ENCODE measurements around the gene CEMIP.

Gene CEMIP

DNA sequence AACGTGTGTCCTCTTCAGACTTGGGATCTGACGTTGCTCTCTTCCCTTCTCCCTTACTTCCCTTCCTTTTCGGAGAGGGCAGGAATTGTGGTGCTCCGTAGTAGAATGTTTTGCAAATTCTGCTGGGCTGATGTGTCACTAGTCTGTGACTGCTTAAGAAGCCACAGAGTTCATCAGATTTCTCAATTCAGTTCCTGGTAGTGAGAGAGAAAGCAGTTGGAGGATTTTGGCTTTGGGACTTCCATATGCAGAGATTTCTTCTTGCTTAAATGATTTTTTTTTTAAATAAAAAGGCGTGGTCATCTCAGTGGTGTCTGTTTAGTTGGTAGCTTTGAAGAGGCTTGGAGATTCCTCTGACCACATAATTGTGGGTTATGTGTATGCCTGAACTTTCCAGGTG, 10.1 kb downstream of the CEMIP start:
- peak; percentile 2 to 3 for DNase-seq

DNA sequence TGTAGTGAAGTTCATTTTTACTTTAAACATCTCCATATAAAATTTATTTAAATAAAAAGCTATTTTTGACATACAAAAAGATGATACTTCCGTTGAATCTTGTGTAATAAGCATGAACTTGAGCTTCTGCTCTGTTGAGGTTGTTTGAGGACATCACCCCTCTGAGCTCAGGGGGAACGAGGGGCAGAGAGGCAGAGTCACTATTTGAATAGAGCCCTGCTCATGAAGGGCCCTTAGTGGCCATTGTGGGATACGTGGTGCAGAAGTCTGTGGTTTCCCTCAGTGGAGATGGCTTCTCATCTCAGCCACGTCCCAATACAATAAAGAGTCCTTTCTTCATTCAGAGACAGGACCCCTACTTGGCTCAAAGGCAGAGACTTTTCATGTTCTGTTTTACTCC, 10.6 kb downstream of the CEMIP start:
- DNase-seq: no peak

DNA sequence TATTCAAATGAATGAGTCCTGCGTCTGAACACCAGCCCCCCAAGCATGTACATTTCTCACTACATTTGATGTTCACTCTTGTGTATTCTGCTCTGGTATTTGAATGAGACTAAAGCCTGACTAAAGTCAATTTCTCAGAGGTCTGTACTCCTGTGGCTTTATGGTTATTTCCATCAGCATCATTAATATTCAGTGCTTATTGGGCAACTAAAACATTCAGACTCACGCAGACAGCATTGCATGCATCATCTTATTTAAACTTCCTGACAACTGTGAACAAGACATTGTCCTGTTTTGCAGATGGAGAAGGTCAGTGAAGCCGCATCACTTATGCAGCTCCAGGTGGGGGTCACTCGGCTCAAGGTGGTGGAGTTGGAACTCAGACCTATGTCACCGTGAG, 11.1 kb downstream of the CEMIP start:
- DNase-seq: no peak

DNA sequence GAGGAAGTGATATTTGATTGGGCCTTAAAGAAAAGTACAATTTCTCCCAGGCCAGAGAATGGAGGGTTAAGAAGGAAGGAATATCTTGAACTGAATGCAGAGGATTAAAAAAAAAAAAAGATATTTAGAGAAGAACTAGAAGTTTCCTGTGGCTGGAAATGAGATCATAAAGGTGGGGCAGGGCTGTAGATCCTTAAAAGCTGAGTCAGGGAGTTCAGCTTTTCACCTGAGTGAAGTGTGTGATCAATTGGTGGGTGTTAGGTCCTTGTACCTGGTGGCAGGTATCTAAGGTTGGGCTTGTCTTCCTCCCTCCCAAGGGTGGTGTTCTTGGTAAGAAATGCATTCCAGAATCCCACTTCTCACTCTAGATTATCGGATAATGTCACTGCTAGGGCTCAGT, 11.8 kb downstream of the CEMIP start:
- DNase-seq: no peak

DNA sequence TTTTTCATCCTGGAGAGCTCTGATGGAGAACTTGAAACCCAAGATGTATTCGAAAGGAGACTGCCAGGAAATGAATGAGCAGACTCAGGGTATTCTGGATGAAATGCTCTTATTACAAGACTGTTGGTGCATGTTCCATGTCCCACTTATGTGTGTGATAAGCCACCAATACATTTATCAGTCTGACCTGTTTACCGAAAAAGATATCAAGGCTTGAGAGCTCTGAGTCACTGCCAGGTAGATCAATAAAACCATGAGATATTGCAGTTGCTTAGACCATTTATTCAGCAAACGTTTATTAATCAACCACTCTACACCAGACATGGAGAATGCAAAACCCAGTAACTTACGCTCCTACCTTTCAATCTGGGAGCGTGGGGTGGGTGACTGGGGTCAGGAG, 17.2 kb downstream of the CEMIP start:
- DNase-seq: no peak

DNA sequence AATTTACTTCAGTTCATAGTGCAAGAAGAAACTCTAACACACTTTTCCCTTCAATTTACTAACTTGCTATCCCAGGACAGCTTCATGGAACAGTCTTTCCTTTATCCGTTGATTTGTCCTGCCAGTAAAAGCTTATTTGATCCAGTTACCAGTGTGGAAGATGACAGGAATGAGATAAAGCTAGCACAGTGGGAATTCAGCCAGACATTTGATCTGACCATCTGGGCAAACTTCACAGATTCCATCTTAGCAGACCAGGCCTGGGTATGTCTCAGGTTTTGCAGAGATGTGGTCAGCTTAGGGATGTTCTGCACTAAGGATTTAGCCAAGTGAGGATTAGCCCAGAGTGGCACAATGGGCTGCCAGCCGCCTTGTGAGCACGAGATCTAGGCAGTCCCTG, 19.7 kb downstream of the CEMIP start:
- DNase-seq: no peak

DNA sequence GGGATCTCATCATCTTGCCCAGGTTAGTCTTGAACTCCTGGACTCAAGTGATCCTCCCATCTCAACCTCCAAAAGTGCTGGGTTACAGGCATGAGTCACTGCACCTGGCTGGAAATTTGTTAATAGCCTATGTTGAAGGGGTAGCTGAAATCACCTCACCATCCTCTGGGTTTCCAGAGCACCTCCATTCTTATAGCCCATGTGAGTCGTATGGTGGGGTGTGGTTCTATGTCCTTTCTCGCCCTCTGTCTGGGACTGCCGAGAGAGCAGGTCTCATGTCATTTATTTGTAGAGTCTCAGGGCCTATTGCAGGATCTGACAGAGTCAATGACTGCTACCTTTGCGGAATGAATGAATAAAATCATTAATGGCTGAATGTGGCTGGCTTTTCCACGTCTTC, 20.9 kb downstream of the CEMIP start:
- DNase-seq: no peak

DNA sequence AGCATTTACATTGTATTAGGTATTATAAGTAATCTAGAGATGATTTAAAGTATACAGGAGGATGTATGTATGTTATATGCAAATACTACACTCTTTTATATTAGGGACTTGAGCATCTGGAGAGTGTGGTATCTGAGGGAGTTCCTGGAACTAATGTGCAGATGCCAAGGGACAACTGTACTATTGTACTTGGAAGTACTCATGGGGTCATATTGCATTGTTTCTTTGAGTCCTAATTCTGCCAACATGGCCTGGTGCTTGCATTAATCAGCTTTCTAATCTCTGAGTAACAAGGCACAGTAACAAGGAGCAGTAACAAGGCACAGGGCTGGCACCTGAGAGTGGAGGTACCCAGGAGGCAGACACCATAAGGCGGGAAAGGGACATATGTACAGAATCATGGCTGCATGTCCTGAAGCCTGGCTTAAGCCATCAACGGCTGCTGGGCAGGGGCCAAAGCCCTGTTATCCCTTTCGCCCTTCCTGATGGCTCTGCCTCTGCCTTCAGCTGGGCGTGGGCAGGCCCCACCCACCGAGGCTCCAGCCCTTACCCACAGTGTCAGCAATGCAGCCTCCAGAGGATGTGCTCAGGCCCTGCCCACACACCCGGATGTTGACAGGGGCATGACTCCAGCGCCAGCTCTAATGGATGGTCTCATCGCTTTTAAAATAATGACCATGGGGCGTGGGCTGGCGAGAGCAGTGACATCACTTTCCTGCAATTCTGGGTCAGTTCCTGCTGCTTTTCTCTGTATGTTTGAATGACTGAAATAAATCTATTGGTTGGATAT, 22.9 kb downstream of the CEMIP start:
- no peak for DNase-seq

DNA sequence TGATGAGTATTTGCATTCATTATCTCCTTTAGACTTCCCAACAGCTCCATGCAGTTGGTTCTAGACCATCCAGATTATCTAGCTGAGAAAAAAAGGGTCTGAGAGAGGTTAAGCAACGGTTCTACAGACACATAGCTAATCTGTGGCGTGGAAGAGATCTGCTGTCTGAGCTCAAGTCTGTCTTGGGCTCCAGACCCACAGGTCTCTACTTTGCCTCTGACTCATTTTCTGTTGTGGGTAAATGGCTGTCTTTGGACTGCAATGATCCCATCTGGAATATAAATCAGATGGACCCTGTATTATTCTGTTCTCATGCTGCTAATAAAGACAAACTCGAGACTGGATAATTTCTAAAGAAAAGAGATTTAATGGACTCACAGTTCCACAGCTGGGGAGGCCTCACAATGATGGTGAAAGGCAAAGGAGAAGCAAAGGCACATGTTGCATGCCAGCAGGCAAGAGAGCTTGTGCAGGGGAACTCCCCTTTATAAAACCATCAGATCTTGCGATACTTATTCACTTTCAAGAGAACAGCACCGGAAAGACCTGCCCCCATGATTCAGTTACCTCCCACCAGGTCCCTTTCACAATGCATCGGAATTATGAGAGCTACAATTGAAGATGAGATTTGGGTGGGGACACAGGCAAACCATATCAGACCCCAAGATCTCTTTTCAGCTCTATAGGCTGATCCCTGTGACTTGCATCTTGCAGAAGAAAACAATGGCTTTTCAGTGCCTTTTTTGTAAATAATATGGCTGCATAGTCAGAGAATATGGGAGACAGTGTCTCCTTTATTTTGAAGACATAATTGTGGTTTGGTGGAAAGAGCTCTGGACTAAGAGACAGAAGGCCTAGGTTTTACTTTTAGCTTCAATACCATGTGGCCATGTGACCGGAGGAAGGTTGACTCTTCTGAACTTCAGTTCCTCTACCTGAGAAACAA, 24.7 kb downstream of the CEMIP start:
- DNase-seq: no peak

DNA sequence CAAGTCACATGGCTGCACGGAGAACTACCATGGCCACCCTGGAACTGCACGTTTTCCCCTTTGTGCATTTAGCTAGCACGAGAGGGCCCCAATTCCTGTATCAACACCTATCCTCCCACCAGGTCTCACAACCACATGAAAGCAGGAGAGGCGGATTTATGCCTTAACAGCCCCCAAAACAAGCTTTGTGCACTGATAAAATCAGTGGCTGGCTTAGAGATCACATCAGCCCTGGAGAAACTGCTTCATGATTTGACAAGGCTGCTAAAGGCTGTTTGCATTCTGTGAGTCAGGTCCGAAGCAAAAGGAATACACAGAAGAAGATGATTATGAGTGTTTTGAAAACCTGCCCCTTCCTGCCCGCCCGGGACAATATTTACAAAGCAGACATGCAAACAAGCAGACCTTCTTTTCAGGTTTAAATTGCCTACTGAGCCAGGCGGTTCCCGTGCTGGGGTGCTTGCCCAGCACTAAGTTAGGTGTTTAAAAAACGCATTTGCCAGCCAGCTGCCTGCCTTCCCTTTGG, 25.9 kb downstream of the CEMIP start:
- DNase-seq: no peak

DNA sequence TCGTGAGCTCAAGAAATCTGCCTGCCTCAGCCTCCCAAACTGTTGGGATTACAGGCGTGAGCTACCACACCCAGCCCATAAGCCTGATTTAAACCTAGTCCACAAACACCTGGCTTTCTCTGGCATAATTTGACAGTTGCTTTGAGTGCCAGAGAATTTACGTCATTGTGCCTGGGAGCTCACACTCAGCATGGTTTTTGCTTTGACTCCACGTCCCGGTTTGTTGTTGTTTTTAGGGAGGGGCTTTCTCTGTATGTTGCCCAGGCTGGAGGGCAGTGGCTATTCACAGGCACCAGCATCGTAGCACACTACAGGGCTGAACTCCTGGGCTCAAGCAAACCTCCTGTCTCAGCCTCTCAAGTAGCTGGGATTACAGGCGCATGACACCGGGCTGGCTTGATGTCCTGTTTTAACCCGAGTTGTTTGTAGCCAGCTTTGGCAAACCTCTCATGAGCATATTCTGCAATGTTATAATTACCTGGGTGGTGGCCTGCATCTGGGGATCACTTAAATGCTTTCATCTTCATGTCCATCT, 32.7 kb downstream of the CEMIP start:
- no peak for DNase-seq

DNA sequence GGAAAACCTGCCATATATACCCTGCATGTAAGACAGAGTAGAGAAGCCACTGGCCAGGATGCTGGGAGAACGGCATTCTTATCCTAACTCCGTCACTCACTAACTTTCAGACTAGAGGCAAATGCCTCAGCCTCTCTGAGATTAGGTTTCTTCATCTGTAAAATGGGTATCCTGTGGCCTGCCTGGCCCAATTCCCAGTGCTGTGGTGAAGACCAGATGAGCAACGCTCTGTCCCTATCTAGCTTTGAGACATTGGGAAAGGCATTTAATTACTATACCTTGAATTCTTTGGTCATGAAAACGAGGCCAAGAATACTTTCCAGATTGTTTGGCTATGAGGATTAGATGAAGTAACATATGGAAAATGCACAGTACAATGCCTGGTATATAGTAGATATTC, 35.9 kb downstream of the CEMIP start:
- no peak for DNase-seq

DNA sequence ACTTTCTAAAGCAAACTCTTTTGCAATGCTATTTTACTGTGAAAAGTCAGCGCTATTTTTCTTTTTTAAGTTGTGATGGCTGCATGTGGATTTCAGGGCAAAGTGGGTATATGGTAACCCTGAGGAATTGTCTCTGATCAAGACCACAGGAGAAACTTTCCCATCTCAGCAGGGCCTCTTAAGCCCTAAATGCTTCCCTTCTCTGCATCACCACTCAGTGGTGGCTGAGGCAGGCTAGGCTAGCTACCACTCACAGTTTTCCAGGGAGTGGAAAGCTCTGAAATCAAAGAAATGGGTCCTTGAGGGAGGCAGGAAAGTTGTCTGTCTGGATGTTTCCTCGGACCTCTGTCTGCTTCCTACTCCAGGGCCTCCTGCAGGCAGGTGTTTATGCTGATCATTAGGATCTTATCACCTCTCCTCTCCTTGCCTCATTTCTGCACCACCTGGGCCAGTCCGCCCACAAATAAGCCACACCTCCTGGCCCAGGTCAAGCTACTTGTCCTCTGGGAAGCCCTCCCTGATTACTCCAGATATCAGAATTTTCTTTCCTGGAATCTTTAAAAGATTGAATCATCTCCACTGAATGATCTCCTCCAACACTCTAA, 37.0 kb downstream of the CEMIP start:
- DNase-seq: no peak

DNA sequence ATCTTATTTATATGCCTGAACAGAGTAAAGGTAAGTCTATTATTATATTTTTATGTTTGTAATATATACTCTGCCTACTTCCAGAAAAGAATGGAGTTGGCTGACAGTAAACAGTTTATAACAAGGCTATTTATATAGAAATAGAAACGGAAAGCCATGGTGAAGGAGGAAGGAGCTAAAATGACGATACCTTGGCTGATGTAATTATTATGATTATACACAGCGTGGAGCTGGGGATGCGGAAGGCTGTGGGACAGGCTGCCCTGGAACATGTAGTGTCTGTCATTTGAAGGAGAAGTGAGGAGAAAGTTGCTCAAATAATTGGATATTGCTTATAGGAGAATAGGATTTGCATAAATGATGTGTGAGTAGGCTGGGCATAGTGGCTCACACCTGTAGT, 37.8 kb downstream of the CEMIP start:
- DNase-seq: no peak

DNA sequence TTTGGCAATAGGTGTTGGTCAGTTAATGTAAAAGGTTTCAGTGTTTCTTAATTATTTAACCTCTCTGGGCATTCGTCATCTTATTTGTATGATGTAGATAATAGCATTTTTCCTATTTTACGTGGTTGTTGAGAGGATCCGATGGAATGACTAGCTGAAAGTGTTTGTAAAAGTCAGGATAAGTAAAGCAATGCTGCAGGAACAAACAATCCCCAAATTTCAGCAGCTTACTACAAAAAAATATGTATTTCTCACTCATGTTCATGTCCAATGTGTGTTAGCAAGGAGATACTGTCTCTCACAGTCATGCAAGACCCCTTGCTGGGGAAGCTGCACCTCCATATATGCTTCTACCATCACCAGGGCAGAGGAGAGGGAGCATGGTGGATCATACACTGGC, 38.7 kb downstream of the CEMIP start:
- no peak for DNase-seq

DNA sequence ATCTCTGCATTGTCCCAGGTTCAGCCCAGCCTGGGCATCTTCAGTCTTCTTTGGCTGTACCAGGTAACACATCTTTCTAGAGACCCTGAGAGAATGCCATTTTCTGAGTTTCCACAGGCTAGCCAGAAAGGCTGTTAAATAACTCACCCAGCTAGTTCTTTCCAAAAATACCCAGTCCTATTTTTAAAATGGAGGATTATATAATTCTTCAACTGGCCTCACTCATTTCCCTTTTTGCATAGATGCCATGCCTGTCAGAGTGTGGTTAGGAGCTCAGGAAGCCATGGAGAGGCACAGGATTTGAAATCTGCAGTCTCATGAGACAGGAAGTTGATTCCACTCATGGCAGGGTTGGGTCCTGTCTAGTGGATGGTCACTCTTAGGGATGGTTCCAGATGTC, 39.8 kb downstream of the CEMIP start:
- no peak for DNase-seq

DNA sequence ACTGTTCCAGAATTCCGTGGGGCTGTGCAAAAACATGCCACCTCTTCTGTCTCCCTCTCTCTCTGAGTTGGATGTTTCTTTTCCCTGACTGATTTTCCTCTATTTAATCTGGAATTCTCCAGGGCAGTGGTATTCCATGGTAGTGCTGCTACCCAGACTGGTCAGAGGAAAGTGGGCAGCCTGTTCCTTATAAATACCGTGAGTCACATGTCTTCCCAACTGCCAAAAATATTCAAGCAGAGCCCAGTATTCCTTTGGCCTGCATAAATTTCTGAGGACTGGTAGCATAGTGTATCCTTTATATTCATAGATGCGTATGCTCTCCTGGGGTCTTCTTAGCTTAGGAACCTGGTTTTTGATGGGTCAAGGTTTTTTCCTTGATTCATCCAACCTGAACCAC, 40.9 kb downstream of the CEMIP start:
- DNase-seq: no peak

DNA sequence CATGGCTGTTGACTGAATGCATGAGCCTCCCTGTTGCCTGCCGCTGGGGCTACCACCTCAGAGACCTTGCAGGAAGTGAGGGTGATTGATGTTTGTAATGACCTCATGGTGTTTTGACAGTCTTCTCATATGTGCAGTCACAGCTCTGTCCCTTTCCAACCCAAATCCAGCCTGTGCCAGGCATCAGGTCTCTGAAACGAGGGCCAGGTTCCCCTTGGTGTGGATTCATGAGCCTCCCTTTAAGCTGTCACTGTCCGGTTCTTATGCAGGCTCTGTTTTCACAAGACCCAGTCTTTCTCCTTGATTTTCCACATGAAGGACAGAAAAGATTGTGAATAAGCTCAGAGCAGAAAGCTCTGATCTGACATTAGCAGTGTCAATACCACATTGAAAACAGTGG, 43.1 kb downstream of the CEMIP start:
- DNase-seq: no peak

DNA sequence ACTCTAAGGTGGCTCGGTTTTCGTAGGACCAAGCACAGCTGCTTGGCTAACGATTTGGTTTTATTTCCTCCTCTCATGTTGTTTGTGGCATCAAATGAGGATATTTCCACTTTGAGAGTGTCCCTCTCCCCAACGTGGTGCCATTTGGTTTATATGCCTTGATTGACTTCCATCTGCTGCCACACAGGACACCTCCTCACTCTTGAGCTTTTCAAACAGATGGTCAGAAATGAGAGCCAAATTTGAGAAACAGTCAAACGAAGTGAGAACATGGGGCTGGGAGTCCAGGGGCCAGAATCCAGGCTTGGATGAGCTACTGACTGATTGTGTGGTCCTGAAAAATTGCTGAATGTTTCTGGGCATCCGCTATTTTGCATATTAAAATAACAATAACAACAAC, 43.5 kb downstream of the CEMIP start:
- no peak for DNase-seq

DNA sequence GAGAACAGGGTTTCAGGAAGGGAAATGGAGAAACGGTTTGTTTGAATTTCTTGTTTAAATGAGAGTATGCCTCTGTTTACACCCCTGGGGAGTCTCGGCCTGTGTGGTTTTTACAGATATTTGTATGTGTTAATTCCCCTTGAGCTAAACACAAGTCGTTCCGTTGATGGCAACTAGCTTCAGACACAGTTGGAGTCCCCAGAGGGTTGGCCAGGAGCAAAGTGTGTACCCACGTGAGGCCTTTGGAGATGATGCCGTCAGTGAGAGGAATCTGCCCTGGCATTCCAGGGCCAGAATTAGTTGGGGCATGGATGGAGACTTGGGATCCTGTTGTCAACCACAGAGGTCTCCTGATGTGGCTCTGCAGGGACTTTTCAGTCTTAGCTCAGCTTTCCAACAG, 44.0 kb downstream of the CEMIP start:
- no peak for DNase-seq

DNA sequence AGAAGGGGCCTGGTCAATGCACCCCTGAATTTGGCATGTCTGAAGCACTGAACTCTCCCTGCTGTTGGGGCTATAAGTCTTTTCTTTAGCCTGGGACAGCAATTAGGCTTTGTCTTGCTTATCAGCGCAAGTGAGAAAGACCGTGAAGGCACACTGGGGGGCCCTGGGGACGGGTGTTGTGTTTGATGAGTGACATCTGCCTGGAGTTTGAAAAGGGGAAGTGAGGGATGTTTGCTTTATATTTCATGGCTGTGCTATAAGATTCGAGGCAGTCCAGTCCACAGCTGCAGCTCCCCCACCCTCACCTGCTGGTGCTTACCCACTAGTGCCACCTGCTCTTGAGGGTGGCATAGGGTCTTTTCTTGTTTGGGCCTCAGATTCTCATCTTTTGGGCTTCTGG, 44.8 kb downstream of the CEMIP start:
- no peak for DNase-seq

DNA sequence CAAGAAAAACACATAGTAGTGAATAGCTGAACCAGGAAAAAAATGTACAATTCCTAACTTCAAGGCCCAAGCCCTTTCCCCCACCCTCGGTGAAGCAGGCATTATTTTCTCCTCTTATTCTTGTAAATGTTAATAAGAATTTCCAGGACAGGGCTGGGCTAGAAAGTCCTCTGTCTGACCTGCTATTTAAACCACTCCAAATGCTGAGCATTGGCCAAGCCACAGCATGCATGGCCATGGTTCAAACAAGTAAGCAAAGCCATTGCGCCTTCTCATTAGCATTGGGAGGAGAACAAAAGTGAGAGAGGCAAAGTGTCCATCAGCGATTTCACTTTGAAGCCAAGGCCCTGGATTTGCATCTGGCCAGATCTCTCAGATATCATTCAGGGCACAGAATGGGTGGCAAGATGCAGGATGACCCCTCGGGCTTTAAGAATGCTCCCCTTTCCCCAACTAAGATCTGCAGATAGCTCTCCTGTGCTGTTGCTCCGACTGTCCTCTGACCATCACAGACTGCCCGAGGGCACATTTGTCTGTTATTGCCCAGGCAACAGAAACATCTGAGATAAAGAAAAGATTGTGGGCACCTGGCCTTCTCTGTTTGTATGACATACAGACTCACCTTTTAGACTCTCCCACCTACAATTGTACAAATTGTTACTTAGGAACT, 46.3 kb downstream of the CEMIP start:
- DNase-seq: no peak

DNA sequence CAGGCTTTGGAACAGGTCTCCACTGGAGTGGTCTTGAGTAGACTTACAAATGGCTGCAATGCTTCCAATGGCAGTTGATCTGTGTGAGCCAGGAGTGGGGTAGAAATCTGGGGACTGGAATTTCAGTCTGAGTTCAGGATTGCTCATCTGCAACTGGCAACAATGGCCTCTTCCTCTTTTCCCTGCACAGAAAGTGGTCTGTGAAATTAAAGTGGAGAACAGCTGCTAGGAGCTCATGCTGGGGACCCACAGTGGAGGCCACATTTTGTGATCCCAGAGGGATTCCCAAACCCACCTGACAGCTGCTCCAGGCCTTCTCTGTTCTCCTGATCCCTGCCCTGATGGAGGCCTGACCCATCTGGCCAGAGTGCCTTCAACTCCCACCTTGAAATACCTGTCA, 49.6 kb downstream of the CEMIP start:
- DNase-seq: no peak
